Measurements from ENCODE around the gene PTPRE.

GRCh38 chr10:128070161-128070560, 163.3 kb downstream of the PTPRE start:
- TF ChIP-seq POLR2AphosphoS5 (IDR thresholded peaks at IDR 0.05) = no peak
- TF ChIP-seq, protein P1, sequence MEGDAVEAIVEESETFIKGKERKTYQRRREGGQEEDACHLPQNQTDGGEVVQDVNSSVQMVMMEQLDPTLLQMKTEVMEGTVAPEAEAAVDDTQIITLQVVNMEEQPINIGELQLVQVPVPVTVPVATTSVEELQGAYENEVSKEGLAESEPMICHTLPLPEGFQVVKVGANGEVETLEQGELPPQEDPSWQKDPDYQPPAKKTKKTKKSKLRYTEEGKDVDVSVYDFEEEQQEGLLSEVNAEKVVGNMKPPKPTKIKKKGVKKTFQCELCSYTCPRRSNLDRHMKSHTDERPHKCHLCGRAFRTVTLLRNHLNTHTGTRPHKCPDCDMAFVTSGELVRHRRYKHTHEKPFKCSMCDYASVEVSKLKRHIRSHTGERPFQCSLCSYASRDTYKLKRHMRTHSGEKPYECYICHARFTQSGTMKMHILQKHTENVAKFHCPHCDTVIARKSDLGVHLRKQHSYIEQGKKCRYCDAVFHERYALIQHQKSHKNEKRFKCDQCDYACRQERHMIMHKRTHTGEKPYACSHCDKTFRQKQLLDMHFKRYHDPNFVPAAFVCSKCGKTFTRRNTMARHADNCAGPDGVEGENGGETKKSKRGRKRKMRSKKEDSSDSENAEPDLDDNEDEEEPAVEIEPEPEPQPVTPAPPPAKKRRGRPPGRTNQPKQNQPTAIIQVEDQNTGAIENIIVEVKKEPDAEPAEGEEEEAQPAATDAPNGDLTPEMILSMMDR (IDR thresholded peaks at IDR 0.05) = no peak
- TF ChIP-seq POLR2A (IDR thresholded peaks at IDR 0.05) = no peak

Measured in upper lobe of left lung (tissue), 4 donors.